C1 segment of cervical spinal cord (tissue), 14 donors: ENCODE results near the gene CNIH3.
"Not testable (repeated sequence)": the region's sequence is repeated elsewhere in the genome, so short reads cannot be mapped to it uniquely, and the experiment has no call there.

Experiments
- DNase-seq, 14 donors: peaks; one replicate each; lab custom pipeline; 2025; lab: John Stamatoyannopoulos, UW

CNIH3 gene

GRCh38 chr1:224615861-224616755, at the start of gene CNIH3:
CNIH3 (plus strand) TSS chr1:224616317; CDS start chr1:224617175, 858 bp downstream.
- no peak for DNase-seq

GRCh38 chr1:224566492-224566891, 49.6 kb upstream of the CNIH3 start:
- DNase-seq = not testable (repeated sequence)

- DNase-seq = no peak
Measured at GRCh38 chr1:224569276-224569675, 46.8 kb upstream of the CNIH3 start.

- DNase-seq = not testable (repeated sequence)
Measured at GRCh38 chr1:224571975-224572374, 44.1 kb upstream of the CNIH3 start.

- no peak for DNase-seq
Measured at GRCh38 chr1:224579526-224579925, 36.6 kb upstream of the CNIH3 start.

GRCh38 chr1:224580006-224580405, 36.1 kb upstream of the CNIH3 start:
- DNase-seq = no peak

GRCh38 chr1:224582041-224582440, 34.1 kb upstream of the CNIH3 start:
- DNase-seq = no peak

- DNase-seq = no peak
Measured at GRCh38 chr1:224583774-224584173, 32.3 kb upstream of the CNIH3 start.

GRCh38 chr1:224585051-224585450, 31.1 kb upstream of the CNIH3 start:
- no peak for DNase-seq

- no peak for DNase-seq
Measured at GRCh38 chr1:224587051-224587450, 29.1 kb upstream of the CNIH3 start.

GRCh38 chr1:224588515-224588914, 27.6 kb upstream of the CNIH3 start:
- no peak for DNase-seq

GRCh38 chr1:224589006-224589405, 27.1 kb upstream of the CNIH3 start:
- no peak for DNase-seq

GRCh38 chr1:224591326-224591725, 24.8 kb upstream of the CNIH3 start:
- no peak for DNase-seq

- DNase-seq = peak in 1 of 14 donors; percentile 2
Measured at GRCh38 chr1:224592636-224593582, 23.2 kb upstream of the CNIH3 start.

- DNase-seq = no peak
Measured at GRCh38 chr1:224594360-224594759, 21.8 kb upstream of the CNIH3 start.

- no peak for DNase-seq
Measured at GRCh38 chr1:224594851-224595250, 21.3 kb upstream of the CNIH3 start.

- DNase-seq = no peak
Measured at GRCh38 chr1:224605482-224606181, 10.5 kb upstream of the CNIH3 start.

GRCh38 chr1:224607188-224608148, 8.6 kb upstream of the CNIH3 start:
- no peak for DNase-seq

- no peak for DNase-seq
Measured at GRCh38 chr1:224609333-224609732, 6.8 kb upstream of the CNIH3 start.

- no peak for DNase-seq
Measured at GRCh38 chr1:224612246-224612645, 3.9 kb upstream of the CNIH3 start.
